Measurements from ENCODE around the gene DCTN4. TPM values are rescaled to one million over a fixed set of nuclear protein-coding genes. Genes with fewer than 3 reads are reported as not detected.

Gene DCTN4
- total and polyA plus RNA-seq, 5 experiments from 2014 or later = 8.1 to 49.4 (median 11.5) TPM

DNA sequence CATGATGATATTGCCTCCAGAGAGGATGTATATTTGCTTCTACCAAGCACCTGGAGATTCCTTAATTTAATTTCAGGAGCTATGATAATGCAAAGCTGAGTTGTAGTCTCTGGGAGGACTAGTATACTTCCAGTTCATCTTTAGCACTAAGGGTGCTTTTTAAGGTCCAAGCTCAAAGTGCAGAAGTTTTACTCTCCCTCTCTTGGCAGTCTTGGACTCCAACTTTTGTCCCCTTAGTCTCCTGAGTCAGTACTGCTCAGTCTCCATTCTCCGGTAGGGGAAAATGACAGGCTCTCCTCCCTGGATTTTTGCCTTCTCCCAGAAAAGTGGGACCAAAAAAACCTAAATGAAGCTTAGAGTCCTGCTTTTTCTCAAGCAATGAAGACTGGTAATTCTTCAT lies 28.1 kb upstream of the DCTN4 start:
- POLR2A ChIA-PET = interaction anchor here (0.8 to 1.3 kb wide), 2 partner anchors 28 to 426 kb away, joined by 3 to 7 read pairs; partner anchors contain the start of gene DCTN4
- Mint-ChIP-seq H3K9me3 (no peaks in the 10 kb centered on the region), H3K4me3 (peak overlapping the region in 1 of 10 donors; percentile 10), H3K4me1 (peaks cover 32 to 84% (median 78%) of the 10 kb centered on the region in 4 donors), H3K36me3 (no peaks in the 10 kb centered on the region), H3K27ac (peak overlapping the region in 4 of 10 donors; percentile 22 to 79 (median 46)), H3K27me3 (no peaks in the 10 kb centered on the region)
- DNase-seq (no peak), ATAC-seq (no peak)

- Mint-ChIP-seq H3K27ac (peak overlapping the region in 6 of 10 donors; percentile 17 to 90 (median 46)), H3K9me3 (no peaks in the 10 kb centered on the region)
Observed at GRCh38 chr5:150785950-150786349, 27.1 kb upstream of the DCTN4 start.

DNA sequence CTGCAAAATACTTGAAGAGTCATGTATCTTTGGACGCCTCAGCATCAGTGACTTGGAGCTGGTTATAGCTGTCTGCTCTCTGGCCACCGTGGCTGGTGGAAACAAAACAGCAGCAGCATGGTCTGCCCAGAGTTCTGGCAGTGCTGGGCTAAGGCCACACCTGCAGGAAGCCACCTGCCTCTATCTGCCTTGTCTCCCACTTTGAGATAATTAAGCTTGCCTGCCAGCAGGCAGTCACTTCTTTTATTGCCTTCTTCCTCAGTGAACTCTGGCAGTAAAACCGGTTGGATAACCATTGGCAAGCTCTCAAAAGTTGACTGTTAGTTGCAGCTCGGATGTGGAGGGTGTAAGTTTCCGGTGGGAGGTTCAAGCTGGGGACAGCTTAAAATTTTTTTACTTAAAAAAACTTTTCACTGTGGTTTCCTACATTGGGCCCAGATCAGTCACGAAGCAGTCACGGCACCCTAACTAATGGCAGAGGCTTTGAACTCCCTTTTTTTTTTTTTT lies 24.7 kb upstream of the DCTN4 start:
- POLR2A ChIA-PET = interaction anchor here (0.6 to 2.1 kb wide), 24 partner anchors 9 to 1976 kb away, joined by 3 to 23 read pairs (median 4); partner anchors contain the start of genes DCTN4, IRGM, RBM22 and RPS14
- H3K27ac Mint-ChIP-seq = peak overlapping the region; percentile 53 to 94 (median 88)
- H3K9me3 Mint-ChIP-seq = no peaks in the 10 kb centered on the region
- H3K4me3 Mint-ChIP-seq = peak overlapping the region; percentile 60 to 78 (median 74)
- H3K36me3 Mint-ChIP-seq = no peaks in the 10 kb centered on the region
- ATAC-seq (peak; percentile 81 to 94), DNase-seq (peak; percentile 28 to 86 (median 70))
- H3K27me3 Mint-ChIP-seq = no peaks in the 10 kb centered on the region
- H3K4me1 Mint-ChIP-seq = peaks cover 34 to 86% (median 78%) of the 10 kb centered on the region in 4 donors

More at GRCh38 chr5:150785950-150786349, 27.1 kb upstream of the DCTN4 start:
- H3K36me3 Mint-ChIP-seq = no peaks in the 10 kb centered on the region
- H3K4me1 Mint-ChIP-seq = peaks cover 33 to 89% (median 80%) of the 10 kb centered on the region in 4 donors
- no peak for DNase-seq
- no peaks in the 10 kb centered on the region for H3K27me3 Mint-ChIP-seq
- no peak for ATAC-seq
- H3K4me3 Mint-ChIP-seq = no peak overlapping the region
- POLR2A ChIA-PET = interaction anchor here (0.7 to 1.3 kb wide), 3 partner anchors 27 to 427 kb away, joined by 3 to 7 read pairs (median 5); partner anchors contain the start of gene DCTN4

- peaks cover 34 to 90% (median 83%) of the 10 kb centered on the region in 4 donors for H3K4me1 Mint-ChIP-seq
- H3K27ac Mint-ChIP-seq = peak overlapping the region; percentile 66 to 94 (median 88)
- peak overlapping the region; percentile 0 to 78 (median 70) for H3K4me3 Mint-ChIP-seq
- no peaks in the 10 kb centered on the region for H3K9me3 Mint-ChIP-seq
- H3K27me3 Mint-ChIP-seq = no peaks in the 10 kb centered on the region
- DNase-seq (no peak), ATAC-seq (no peak)
- POLR2A ChIA-PET = interaction anchor here (1.0 to 2.1 kb wide), 6 partner anchors 10 to 333 kb away, joined by 3 to 6 read pairs (median 3); partner anchors contain the start of genes RBM22 and RPS14
- no peaks in the 10 kb centered on the region for H3K36me3 Mint-ChIP-seq
Observed at GRCh38 chr5:150782850-150783249, 24.0 kb upstream of the DCTN4 start.

DNA sequence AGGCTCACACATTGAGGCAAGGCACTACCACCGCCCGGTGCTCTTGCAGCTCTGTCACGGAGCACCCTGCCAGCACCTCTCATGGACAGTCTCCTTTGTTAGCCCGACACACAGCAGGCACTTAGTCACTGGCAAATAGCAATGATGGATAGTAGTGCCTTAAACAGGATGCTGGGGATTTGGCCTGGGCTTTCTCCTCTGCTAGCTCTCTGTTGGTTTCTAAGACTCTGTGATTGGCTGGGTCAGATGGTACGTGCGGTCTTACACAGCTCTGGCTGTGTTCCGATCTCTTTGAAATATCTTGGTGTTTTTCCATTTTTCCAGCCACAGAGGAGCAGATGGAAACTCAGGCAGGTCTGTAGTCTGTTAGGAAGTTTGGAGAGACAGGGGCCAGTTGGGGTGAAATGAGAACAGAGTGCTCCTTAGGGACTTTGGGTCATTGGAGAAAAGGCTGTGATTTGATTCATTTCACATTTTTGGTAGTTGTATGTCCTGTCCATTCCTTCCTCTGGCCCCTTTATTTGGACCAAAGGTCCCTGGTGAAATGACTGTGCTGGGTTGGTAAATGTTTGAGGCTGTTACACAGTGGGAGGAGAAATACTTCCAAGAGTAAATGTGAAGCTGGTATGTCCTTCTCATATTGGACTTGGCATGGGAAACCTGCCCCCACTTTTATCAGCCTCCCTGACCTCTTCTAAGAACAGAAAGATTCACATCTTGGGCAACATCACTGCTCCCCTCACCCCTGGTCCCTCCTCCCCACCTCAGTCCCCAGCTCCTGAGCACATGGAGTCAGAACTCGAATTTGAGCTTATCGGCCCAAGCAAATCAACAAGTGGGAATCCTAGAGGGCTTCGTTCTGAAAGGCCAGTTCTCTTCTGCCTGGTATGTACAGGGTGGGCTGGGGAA lies 23.1 kb upstream of the DCTN4 start:
- DNase-seq (no peak), ATAC-seq (no peak)
- peaks cover 37 to 86% (median 78%) of the 10 kb centered on the region in 4 donors for H3K4me1 Mint-ChIP-seq
- POLR2A ChIA-PET = interaction anchor here (0.9 to 2.1 kb wide), 5 partner anchors 21 to 86 kb away, joined by 3 to 6 read pairs (median 3); partner anchors contain the start of genes DCTN4 and RBM22
- H3K9me3 Mint-ChIP-seq = no peaks in the 10 kb centered on the region
- H3K4me3 Mint-ChIP-seq = peak overlapping the region in 2 of 10 donors; percentile 19 to 45
- H3K27ac Mint-ChIP-seq = peak overlapping the region; percentile 58 to 94 (median 82)
- no peaks in the 10 kb centered on the region for H3K27me3 Mint-ChIP-seq
- no peaks in the 10 kb centered on the region for H3K36me3 Mint-ChIP-seq

- ATAC-seq (no peak), DNase-seq (no peak)
- peaks cover 0 to 1% (median 0%) of the 10 kb centered on the region in 5 donors for H3K27me3 Mint-ChIP-seq
- no peaks in the 10 kb centered on the region for H3K36me3 Mint-ChIP-seq
- POLR2A ChIA-PET = interaction anchor here (0.9 to 1.4 kb wide), 2 partner anchors 22 kb away, joined by 4 to 9 read pairs; partner anchors contain the start of gene DCTN4
- peak overlapping the region in 5 of 10 donors; percentile 50 to 97 (median 67) for H3K4me3 Mint-ChIP-seq
- H3K4me1 Mint-ChIP-seq = peaks cover 35 to 77% (median 74%) of the 10 kb centered on the region in 4 donors
- H3K27ac Mint-ChIP-seq = peak overlapping the region in 9 of 10 donors; percentile 17 to 83 (median 66)
- H3K9me3 Mint-ChIP-seq = no peaks in the 10 kb centered on the region
Observed at GRCh38 chr5:150780816-150781221, 22.0 kb upstream of the DCTN4 start.

- Mint-ChIP-seq H3K27ac (peak overlapping the region in 9 of 10 donors; percentile 62 to 92 (median 81)), H3K4me3 (peak overlapping the region; percentile 46 to 100 (median 93)), H3K4me1 (peaks cover 34 to 74% (median 70%) of the 10 kb centered on the region in 4 donors), H3K27me3 (peaks cover 0 to 2% (median 0%) of the 10 kb centered on the region in 5 donors), H3K36me3 (no peaks in the 10 kb centered on the region), H3K9me3 (no peaks in the 10 kb centered on the region)
- POLR2A ChIA-PET = interaction anchor here (1.1 to 2.4 kb wide), 3 partner anchors 17 to 80 kb away, joined by 3 to 18 read pairs (median 9); partner anchors contain the start of genes DCTN4 and RBM22
- DNase-seq (no peak), ATAC-seq (no peak)
Observed at GRCh38 chr5:150780187-150780692, 21.4 kb upstream of the DCTN4 start.

- peak overlapping the region; percentile 91 to 100 (median 97) for H3K4me3 Mint-ChIP-seq
- H3K4me1 Mint-ChIP-seq = peaks cover 31 to 67% (median 65%) of the 10 kb centered on the region in 4 donors
- H3K36me3 Mint-ChIP-seq = no peaks in the 10 kb centered on the region
- H3K27me3 Mint-ChIP-seq = peaks cover 0 to 2% (median 0%) of the 10 kb centered on the region in 5 donors
- POLR2A ChIA-PET = interaction anchor here (1.1 to 2.4 kb wide), 7 partner anchors 9 to 107 kb away, joined by 3 to 18 read pairs (median 6); partner anchors contain the start of genes DCTN4, IRGM and RBM22
- H3K27ac Mint-ChIP-seq = peak overlapping the region; percentile 66 to 95 (median 90)
- DNase-seq (no peak), ATAC-seq (no peak)
- no peaks in the 10 kb centered on the region for H3K9me3 Mint-ChIP-seq
Observed at GRCh38 chr5:150779397-150780186, 20.8 kb upstream of the DCTN4 start.

DNA sequence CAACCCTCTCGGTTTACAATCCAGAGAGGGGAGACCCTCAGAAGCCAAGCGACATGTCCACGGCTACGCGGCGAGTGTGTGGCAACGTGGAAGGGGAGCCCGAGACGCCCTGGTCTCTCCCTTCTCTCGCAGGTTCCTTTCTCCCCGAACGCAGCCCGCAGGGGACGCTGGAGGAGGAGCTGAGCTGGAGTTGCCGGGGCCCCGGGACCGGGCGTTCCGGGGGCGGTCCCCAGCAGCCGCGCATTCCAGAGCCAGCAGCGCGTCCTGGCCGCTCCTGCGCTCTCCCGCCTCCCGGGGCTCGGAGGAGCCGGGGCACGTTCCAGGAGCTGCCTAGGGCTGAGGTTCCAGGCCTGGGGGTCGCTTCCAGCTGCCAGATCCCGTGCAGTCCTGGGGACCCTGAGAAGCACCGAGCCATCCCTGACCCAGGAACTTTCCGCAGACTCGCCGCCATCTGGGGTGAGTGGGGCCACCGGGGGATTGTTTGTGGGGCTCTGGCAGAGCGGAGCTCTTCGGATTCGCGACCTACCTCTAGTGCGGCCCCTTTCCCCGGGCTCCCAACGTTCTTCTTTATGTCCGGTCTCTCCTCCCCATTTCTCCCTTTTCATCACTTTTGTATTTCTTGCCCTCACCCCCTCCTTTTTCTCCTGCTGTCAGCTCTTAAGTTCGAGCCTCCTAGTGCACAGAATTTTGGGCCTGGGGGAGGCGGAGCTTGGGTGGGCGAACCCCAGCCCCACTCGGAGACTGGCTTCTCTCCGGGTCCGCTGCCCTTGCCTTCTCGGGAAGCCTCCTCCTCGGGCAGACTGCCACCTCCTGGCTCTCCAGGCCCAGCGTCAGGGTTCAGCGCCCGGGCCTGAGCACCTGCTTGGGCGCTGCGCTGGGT lies 19.9 kb upstream of the DCTN4 start, which contains the start of gene SMIM3:
Gene SMIM3, plus strand, starts transcription at position 241 of the 880 bp plus-strand sequence. CDS start 16,684 bp downstream, outside the sequence.
- H3K27ac Mint-ChIP-seq = peak within 1 kb of the TSS; percentile 81 to 95 (median 90)
- peaks cover 28 to 59% (median 57%) of the 10 kb centered on the region in 4 donors for H3K4me1 Mint-ChIP-seq
- ATAC-seq = peak; percentile 60 to 78
- H3K27me3 Mint-ChIP-seq = peaks cover 0 to 2% (median 0%) of the 10 kb centered on the region in 5 donors
- POLR2A ChIA-PET = interaction anchor here (0.5 to 2.4 kb wide), 10 partner anchors 10 to 365 kb away, joined by 3 to 21 read pairs (median 6); partner anchors contain the start of genes DCTN4, IRGM and RBM22
- H3K36me3 Mint-ChIP-seq = no peaks in the 10 kb centered on the region
- peak; percentile 38 to 80 (median 58) for DNase-seq
- H3K4me3 Mint-ChIP-seq = peak within 1 kb of the TSS; percentile 91 to 100 (median 97)
- no peaks in the 10 kb centered on the region for H3K9me3 Mint-ChIP-seq

DNA sequence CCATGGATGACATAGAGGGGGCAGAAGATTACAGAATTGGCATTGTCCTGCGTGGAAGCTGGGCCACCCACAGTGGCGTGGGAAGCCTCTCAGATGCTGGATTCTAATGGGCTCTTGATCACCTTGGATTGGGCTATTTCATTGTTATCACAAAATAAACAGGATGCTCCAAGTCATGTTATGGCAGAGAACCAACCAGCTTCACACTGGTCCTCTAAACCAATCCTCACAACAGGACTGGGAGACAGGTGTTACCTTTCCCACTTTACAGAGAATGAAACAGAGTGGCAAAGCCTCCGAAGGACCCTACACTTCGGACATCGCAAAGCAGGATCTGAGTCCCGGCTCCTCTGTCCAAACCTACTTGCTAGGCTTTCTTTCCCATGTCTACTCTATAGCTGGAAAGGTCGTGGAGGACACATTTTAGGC lies 19.3 kb upstream of the DCTN4 start:
- ATAC-seq (no peak), DNase-seq (no peak)
- Mint-ChIP-seq H3K4me1 (peaks cover 24 to 53% (median 51%) of the 10 kb centered on the region in 4 donors), H3K27ac (peak overlapping the region; percentile 37 to 91 (median 82)), H3K36me3 (no peaks in the 10 kb centered on the region), H3K4me3 (peak overlapping the region; percentile 80 to 100 (median 96)), H3K9me3 (no peaks in the 10 kb centered on the region), H3K27me3 (peaks cover 0 to 2% (median 0%) of the 10 kb centered on the region in 5 donors)
- POLR2A ChIA-PET = interaction anchor here (0.5 to 2.4 kb wide), 8 partner anchors 19 to 671 kb away, joined by 3 to 21 read pairs (median 6); partner anchors contain the start of genes CD74, DCTN4, IRGM and RBM22
